ENCODE results near the gene UCP3.

UCP3 gene

DNA sequence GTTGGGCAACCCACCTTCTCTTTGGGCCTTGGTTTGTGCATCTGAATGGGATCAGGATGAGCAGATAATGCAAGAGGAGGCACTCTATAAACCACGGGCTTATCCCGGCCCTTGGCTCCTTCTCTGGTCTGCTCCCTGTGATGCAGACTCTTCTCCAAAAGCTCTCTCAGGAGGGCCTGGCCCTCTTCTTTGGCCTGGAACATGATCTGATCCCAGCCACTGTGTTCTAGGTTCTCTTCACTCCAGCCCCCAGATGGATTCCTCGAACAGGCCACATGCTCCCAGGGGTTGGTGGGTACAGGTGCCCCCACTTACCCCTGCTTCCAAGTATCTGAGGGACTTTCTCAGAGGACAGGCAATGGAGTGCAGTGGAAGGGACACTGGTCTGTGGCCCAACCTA lies 8.7 kb upstream of the UCP3 start:
- DNase-seq = no peak

DNA sequence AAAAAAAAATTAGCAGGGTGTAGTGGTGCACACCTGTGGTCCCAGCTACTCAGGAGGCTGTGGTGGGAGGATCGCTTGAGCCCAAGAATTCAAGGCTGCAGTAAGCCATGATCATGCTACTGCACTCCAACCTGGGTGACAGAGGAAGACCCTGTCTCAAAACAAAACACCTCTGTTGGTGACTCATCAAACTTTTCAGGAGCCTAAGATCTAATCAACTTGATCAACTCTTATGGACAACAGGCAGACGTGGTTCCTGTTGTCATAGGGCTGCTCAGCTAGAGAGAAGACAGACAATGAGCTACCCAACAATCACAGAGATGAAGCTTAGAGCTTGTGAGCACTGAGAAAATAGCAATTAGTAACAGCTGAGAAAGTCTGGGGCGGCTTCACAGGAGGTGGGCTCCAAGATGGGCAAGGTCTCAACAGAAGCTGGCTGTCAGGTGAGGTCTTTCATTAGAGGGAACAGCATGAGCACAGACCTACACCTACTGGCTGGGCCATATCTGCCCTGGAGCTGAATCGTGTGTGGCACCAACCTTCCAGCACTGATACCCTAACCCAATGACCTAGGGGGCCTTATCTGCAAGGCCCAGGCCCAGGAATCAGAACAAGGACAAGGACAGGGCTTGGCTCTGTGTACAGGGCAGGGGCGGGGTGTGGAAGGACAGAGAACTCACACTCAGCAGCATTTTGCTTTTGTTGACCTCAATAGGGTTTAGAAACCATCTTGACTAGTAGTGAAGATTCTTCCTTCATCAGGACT lies 7.2 kb upstream of the UCP3 start:
- DNase-seq = no peak

DNA sequence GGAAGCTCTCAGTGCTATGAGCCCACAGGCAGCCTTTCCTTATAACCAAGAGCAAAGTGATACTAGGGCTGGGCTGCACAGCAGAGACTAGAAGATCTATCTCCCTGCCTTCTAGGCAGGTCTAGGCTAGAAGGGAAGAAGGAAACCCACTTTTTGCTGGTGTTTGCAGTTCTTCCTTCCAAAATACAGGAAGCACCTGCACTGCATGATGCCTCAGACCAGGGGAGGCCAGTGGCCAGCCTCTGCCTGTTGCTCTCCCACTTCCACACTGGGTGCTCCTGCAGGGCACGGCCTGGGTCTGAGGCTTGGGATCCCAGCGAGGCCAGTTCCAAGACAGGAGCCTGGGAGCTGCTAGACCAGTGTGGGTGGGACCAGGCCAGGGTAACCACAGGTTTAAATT lies 6.0 kb upstream of the UCP3 start:
- DNase-seq = no peak

DNA sequence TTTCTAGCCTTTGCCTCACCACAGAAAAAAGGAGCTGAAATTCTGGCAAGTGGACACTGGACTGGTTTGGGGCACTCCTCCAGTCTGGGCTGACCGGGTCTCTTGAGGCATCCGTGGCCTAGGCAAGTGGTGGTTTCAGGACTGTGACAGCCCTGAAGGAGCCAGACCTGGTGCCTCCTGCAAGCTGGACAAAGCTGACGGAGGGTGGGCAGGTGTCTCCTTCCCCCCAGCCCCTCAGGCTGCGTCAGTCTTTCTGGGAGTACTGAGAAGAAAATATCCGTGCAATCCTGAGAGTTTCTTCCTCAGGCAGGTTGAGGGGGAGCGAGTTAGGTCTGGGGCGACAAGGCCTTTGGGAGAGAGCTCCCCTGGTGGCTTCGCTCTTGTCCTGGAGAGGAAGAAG lies 4.3 kb upstream of the UCP3 start:
- no peak for DNase-seq

DNA sequence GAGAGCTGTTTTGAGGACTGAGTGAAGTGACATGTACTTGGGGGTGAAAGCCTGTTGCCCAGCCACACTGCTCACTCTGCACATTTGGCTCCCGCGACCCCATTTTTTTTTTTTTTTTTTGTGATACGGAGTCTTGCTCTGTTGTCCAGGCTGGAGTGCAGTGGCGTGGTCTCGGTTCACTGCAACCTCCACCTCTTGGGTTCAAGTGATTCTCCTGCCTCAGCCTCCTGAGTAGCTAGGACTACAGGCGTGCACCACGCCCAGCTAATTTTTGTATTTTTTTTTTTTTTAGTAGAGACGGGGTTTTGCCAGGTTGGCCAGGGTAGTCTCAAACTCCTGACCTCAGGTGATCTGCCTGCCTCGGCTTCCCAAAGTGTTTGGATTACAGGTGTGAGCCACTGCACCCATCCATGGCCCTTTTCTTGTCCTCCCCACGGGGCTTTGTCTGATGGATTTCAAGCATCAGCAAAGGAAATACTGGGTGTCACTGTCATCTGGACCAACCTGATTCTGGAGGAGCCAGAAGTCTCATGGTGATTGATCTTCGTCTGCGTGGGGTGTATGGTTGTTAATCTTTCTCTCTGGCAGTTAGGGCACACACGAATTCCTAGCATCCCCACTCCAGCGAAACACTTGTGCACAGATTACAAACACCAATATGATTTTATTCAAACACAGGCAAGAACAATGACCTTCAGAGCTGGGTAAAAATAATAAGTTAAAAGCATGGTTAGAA lies 3.4 kb upstream of the UCP3 start:
- DNase-seq = no peak

DNA sequence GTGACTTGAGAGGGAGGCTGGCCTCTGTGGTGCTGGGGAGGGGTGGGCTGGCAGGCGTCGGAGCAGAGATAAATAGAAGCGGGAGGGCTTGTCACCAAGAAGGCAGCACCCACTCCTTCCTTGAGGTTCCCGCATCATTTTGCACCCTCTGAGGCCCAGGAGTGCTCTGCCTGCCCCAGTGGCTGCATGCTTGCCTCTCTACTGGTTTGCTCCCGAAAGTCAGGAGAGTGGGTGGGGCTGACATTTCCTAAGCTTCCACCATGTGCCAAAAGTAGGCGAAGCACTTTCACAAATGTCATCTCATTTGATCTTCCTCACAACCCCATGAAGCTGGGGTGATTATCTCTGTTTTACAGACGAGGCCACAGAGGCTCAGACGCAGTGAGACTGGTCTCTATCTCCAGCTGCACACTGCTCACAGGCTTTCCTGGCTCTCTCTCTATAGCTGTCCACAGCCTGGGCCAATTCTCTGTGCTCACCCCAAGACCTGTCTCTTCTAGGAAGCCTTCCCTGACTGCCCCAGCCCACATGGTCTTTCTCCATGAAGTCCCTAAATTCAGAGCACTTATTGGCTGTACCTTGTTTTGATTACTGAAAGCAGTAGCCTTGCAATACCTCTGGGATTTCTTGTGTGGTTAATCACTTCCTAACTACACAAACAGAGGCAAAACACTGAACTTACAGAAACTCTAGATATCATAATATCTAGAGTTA lies 2.6 kb upstream of the UCP3 start:
- no peak for DNase-seq

DNA sequence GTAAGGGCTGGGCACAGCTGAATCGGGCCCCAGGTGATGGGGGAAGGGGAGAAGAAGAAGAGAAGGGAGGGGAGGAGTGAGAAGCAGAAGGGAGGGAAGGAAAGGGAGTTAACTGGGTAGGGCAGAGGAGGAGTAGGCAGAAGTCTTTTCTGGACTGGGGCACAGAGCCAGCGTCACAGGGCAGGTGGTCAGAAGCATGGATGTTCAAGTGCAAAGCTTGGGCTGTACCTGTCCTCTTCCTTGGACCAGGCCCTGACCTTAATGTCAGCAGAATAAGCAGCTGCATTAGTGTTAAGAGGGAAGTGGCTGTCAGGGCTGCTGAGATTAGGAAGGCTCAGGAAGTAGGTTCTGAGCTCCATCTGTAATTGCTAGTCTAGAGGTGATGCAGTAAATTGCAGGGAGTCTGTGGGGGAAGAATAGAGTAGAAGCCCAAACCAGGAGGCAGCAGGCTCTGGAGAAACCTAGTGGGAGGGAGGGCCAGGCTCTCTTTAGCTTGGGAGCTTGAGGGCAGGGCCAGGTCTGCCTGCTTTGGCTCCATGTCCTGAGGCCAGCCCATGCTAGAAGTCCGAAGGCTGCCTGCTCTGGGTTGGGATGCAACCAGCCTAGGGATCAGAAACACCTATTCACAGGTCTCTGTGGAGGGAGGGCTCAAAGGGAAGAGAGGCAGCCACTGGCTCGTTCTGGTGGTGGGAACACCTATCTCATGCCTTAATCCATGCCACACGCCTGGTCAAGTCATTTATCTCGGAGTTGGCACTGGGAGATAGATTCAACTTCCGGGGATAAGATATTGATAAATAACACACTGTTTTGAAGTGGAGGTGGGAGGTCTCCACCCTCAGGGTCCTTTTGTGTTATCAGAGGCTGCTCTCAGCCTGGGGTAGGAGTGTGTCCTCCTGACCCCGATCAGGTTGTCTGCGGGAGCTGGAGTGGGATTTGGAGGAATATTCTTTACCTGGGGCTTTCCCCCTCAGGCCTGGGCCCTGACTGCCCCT lies 1.7 kb upstream of the UCP3 start:
- no peak for DNase-seq

DNA sequence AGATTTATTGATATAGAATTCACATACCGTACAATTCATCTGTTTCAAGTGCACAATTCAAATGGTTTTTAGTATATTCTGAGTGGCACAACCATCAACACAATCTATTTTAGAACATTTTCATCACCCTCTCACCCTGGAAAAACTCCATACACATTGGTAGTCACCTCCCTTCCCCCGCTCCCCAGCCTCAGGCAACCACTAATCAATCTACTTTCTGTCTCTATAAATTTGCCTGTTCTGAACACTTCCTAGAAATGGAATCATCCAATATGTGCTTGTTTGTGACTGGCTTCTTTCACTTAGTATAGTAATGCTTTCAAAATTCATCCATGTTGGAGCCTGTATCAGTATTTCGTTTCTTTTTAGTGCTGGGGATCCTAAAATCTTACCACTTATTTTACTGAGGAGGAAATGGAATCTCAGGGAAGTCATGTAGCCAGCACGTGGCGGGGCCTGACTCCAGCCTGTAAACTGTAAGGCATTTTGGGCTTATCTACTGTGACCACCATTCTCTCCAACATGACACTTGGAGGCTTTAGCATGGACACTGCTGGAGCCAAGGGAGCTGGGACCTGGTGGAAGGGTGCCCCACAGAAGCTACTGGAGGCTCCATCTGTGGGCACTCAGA lies 905 bp upstream of the UCP3 start:
- no peak for DNase-seq

DNA sequence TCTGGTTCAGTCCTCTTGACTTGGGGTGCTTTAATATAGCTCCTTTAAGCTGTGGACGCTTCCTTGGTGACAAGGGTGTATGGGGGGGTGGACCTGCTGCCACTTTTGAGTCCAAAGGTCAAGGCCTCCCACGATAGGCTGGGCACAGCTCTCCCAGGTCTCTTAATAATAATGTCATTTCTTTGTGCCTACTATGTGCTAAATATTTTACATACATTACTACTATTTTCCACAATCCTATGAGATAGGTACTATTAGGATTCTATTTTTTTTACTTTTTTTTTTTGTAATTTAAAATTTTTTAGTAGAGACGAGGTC lies 304 bp upstream of the UCP3 start:
- DNase-seq = no peak

DNA sequence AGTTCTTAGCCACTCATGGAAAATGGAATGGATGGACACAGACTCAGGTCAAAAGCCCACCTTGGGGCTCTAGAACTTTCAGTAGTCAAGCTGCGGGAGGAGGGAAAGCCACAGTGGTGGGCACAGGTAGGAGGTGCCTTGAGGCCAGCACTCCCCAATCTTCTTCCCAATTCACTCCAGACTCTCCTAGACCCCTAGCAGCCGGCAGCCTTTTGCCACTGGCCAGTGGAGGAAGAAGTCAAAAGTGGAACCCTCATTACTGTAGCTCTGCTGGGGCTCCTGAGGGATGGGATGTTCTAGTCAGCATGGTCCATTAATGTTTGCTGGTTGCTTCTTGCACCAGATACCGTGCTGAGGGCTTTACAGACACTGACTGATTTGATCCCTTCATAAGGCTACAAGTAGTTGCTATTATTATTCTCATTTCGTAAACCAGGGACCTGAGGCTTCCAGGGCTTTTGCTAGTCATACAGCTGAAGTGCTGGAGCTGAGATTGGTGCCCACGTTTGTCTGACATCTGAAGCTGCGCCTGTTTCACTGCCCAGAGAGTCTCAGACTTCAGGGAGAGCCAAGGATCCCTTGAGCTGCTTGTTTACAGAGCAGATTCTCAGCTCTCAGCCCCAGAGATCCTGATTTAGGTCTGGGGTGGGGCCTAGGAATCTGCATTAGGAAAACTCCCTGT lies 1.1 kb downstream of the UCP3 start:
- no peak for DNase-seq

DNA sequence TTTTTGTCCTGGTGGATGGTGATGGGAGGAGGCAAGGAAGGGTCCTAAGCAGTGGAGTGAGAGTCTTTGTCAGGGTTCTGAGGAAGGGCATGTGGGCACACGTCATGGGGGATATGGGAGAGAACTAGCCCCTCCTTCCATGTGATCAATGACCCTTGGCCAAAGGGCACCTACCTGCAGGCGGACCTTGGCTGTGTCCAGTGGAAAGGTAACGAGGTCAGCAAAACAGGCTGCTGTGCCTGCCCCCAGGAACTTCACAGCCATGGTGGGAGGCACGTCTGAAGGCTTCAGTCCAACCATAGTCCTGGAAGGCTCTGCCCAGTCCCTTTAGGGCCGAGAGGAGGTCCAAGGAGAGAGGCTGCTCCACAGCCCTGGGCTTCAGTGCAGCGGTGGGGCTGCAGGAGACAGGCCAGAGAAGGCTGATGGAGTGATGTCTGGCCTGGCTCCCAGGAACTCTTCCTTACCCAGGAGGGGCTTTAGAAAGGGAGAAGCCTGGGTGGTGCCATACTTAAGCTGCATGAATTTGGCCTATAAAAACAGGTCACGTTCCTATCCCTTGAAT lies 2.1 kb downstream of the UCP3 start:
- DNase-seq = no peak

DNA sequence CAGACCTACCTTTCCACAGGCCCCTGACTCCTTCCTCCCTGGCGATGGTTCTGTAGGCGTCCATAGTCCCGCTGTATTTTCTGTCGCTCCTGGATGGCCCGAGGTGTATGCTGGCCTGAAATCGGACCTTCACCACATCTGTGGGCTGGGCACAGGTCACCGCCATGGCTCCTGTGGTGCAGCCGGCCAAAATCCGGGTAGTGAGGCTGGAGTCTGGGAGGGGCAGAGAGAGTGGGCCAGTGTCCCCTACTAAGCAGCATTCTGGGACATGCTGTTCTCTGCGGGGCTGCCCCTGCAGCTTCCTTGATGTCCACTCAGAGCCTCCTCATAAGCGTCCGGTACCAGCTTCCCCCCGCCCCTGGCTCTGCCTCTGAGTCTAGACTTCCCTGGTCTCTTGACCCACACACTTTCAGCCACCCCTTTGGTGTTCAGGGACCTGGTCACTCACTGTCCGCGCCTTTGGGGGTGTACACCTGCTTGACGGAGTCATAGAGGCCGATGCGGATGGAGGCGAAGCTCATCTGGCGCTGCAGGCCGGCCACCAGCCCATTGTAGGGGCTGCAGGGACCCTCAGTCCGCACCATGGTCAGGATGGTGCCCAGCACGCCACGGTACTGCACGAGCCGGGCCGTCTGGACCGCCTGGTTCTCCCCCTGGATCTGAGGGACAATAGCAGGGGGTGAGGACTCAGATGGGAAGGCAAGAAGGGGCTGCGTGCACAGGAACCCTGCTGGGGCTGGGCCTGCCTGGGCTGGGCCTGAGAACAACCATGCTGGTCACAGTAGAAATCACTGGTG lies 3.0 kb downstream of the UCP3 start:
- no peak for DNase-seq

DNA sequence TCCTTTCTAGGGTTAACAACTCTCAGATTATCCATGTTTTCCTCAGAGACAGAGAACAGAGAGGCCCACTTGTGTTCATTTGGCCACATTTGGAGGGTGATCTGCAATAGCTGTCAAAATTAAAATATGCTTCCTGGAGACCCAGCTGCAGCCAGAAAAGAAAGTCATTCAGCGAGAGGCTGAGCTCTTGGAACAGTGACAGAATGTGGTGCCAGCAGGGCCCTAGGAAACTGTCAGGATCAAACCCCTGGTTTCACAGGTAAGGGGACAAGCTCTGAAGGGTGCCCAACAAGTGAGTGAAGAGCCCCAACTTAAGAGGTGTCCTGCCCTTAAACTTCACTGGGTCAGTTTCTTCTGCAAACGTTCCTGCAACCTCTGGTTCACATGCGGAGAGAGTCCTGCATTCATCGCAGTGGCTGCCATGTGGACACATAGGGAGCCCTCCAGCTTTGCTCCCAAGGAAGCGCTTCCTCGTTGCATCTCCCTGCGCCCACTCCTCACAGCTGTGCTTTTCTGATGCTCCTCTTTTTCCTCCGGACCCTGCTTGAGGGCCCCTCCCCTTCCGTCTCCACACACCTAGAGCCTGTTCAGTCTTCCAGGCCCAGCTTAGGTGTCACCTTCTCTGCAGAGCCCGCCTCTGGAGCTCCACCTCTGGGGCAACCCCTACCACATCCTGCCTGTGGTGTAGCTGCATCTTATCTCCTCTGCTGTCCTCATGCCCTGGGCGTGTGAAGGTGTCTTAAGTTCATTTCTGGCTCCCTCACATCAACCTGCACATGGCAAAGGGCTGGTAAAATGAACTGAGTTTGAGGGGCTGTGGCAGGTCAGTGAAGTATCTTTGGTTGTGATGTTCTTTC lies 3.9 kb downstream of the UCP3 start:
- DNase-seq = no peak

DNA sequence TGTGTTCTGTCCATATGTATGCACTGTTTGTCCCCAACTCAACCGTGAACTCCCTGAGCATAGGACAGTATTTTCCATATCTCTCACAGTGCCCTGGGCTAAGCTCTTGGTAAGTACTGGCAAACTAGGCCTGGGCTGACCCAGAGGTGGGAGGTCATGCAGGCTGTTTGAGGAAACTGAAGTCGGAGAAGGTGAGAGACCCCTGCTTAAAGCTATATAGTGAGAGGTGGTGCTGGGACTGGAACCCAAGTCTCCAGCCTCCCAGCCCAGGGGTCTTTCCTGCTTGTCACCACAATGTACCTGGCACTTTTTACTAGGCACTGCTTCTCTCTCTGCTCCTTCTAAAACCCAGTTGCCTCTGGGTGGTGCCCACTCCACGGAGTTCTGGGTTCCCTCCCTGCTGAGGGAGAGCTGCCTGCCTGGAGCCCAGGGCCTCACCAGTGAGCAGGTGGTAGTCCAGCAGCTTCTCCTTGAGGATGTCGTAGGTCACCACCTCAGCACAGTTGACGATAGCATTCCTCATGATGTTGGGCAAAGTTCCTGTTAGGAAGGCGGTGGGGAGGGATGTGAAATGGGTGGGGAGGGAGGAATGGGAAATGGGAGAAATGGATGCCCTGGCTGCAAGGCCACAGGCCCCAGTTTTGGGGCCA lies 4.7 kb downstream of the UCP3 start:
- no peak for DNase-seq

DNA sequence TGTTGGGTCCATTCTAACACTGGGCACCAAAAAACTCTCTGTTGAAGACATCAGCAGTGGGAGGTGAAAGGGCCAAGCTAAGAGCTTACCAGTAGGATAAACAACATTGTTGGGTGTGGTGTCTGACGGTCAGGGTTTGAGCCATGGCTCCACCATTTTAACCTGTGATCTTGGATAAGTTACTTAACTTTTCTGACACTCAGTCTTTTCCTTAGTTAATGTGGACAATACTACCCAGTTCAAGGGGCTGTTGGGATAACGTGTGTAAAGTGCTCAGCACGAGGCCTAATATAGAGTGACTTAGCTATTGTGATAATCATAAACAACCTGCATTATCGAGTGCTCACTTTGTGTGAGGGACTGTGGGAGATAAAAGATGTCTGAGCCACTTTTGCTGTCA lies 6.1 kb downstream of the UCP3 start:
- no peak for DNase-seq

DNA sequence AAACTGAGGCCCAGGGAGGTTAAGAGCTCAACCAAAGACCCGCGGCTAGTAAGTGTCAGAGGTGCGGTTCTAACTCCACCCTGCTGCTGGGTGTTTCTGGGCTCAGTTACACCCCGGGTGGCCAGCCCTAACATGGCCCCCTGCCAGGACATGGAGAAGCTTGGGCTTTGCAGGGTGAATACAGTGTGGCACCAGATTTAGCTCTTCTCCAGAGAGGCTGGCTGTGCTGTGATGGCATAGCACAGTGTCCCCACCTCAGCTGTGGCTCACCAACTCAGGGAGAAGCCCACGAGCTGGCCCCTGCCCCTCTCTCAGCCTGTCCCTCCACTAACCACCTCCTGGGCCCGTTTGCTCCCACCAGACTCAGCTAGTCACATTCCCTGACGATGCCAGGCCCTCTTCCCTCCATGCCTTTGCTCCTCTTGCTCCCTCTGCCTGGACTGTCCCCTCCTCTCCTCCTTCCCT lies 7.0 kb downstream of the UCP3 start:
- no peak for DNase-seq

DNA sequence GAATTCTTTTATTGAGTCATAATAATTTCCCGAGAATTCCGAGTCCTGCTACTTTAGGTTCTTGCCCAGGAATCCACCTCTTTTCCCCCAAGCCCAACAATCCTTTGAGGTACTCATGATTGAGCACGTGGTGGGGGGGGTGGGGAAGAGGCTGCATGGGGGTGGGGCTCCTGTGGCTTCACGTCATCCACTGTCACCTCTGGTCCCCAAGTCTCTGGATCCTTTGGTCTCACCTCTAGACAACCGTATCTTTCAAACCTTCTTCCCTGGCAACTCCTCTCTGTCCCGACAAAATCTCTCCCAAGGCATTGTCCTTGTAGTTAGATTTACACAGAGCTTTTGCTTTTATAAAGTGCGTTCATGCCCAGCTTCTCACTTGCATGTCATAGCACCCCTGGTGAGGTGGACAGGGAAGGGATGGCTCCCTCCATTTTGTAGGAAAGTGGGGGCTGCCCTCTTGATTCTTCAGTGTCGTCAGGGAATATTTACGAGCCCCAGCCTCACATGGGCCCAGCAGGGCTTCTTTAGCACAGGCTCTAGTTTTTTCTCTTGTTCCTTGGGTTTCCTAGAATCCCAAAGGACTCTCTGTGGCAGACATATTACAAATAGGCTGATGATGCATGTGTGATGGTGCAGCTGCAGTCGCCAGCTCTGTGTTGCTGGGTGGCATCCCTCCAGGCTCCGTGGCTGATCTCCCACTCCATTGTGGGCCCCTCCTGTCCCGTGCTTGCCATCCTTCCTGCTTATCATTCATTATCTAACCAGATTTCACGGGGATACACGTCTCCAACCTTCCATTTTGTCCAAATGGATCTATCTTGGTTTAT lies 8.4 kb downstream of the UCP3 start:
- DNase-seq = no peak
